HEK293 (cell line): ENCODE measurements around the gene CIDEB.

Experiments used
- CTCF ChIA-PET: fragments of 350-600 bp; formaldehyde crosslinking; extraction: SDS; loops from one replicate; lab custom pipeline; 2021; ENCODE audit warnings: antibody characterized with exemption; lab: Yijun Ruan, JAX
- POLR2A ChIA-PET: fragments of 300-600 bp; formaldehyde crosslinking; extraction: SDS; loops from one replicate; lab custom pipeline; 2020; ENCODE audit warnings: antibody characterized with exemption, inconsistent platforms; lab: Yijun Ruan, JAX
- H3K27ac ChIP-seq: fragments of 200-500 bp; sonication (Bioruptor generic); 2 replicates; pipeline ENCODE4 v1.5.1; 2014; ENCODE audit warnings: low read depth, low read length, control low read depth, inconsistent platforms; ENCODE audit errors: extremely low read depth
- H3K36me3 ChIP-seq, 2 experiments: fragments of 200-500 bp in 1 of 2; sonication (Bioruptor generic) in 1 of 2; 1 replicate in 1 of 2; 2 replicates in 1 of 2; pipeline ENCODE4 v1.5.1; 2014 to 2017; ENCODE audit warnings: inconsistent platforms in 2 of 2, low read length in 2 of 2; ENCODE audit not compliant: control insufficient read depth in 2 of 2, insufficient read depth in 1 of 2
- H3K4me1 ChIP-seq: fragments of 200-500 bp; sonication (Bioruptor generic); 2 replicates; pipeline ENCODE4 v1.5.1; 2014; ENCODE audit warnings: mild to moderate bottlenecking, low read length, inconsistent platforms; ENCODE audit not compliant: control insufficient read depth, insufficient read depth
- H3K4me3 ChIP-seq: 2 replicates; pipeline ENCODE4 v1.5.1; 2011; ENCODE audit warnings: low read depth, mild to moderate bottlenecking, control low read depth, low read length, moderate library complexity
- H3K9me3 ChIP-seq: fragments of 200-500 bp; sonication (Bioruptor generic); 2 replicates; pipeline ENCODE4 v1.5.1; 2014; ENCODE audit warnings: low read depth, low read length, inconsistent platforms; ENCODE audit not compliant: control insufficient read depth, insufficient read depth
- GLI4 ChIP-seq: fragments of 450-650 bp; formaldehyde crosslinking; IDR thresholded peaks from 2 replicates; pipeline ENCODE4 v1.5.1; 2016; ENCODE audit warnings: missing biosample characterization, missing genetic modification characterization
- HOXA7 ChIP-seq: sonication (generic); formaldehyde crosslinking; IDR thresholded peaks from 2 replicates; pipeline ENCODE4 v1.8.1; 2022; ENCODE audit warnings: missing genetic modification reagents, borderline replicate concordance
- KLF10 ChIP-seq: fragments of 450-650 bp; IDR thresholded peaks from 2 replicates; pipeline ENCODE4 v1.5.1; 2018; ENCODE audit warnings: missing biosample characterization, mild to moderate bottlenecking, missing genetic modification characterization
- MZF1 ChIP-seq: fragments of 450-650 bp; formaldehyde crosslinking; IDR thresholded peaks from 2 replicates; pipeline ENCODE4 v1.5.1; 2017; ENCODE audit warnings: missing biosample characterization, missing genetic modification characterization, borderline replicate concordance
- RBAK ChIP-seq: fragments of 450-650 bp; formaldehyde crosslinking; IDR thresholded peaks from 2 replicates; pipeline ENCODE4 v1.5.1; 2016; ENCODE audit warnings: missing biosample characterization, missing genetic modification characterization
- ZBTB7A ChIP-seq: fragments of 450-650 bp; formaldehyde crosslinking; IDR thresholded peaks from 2 replicates; pipeline ENCODE4 v1.5.1; 2016; ENCODE audit warnings: low read depth, missing biosample characterization, missing genetic modification characterization
- ZNF121 ChIP-seq: fragments of 450-650 bp; formaldehyde crosslinking; IDR thresholded peaks from 2 replicates; pipeline ENCODE4 v1.5.1; 2016; ENCODE audit warnings: missing biosample characterization, missing genetic modification characterization
- ZNF132 ChIP-seq: fragments of 450-650 bp; formaldehyde crosslinking; IDR thresholded peaks from 2 replicates; pipeline ENCODE4 v1.5.1; 2017; ENCODE audit warnings: missing biosample characterization, missing genetic modification characterization, borderline replicate concordance
- ZNF2 ChIP-seq: fragments of 450-650 bp; formaldehyde crosslinking; IDR thresholded peaks from 2 replicates; pipeline ENCODE4 v1.5.1; 2016; ENCODE audit warnings: missing biosample characterization, missing genetic modification characterization
- ZNF341 ChIP-seq: fragments of 450-650 bp; formaldehyde crosslinking; IDR thresholded peaks from 2 replicates; pipeline ENCODE4; 2016; ENCODE audit warnings: low read depth, missing biosample characterization, missing genetic modification characterization
- ZNF404 ChIP-seq: fragments of 450-650 bp; formaldehyde crosslinking; IDR thresholded peaks from 2 replicates; pipeline ENCODE4 v1.5.1; 2017; ENCODE audit warnings: missing biosample characterization, missing genetic modification characterization
- ZNF48 ChIP-seq: fragments of 450-650 bp; formaldehyde crosslinking; IDR thresholded peaks from 2 replicates; pipeline ENCODE4 v1.5.1; 2016; ENCODE audit warnings: missing biosample characterization, missing genetic modification characterization
- ZNF624 ChIP-seq: fragments of 450-650 bp; formaldehyde crosslinking; IDR thresholded peaks from 2 replicates; pipeline ENCODE4 v1.5.1; 2017; ENCODE audit warnings: missing biosample characterization, missing genetic modification characterization
- ZNF626 ChIP-seq: fragments of 450-650 bp; sonication (Bioruptor Pico); formaldehyde crosslinking; IDR thresholded peaks from 2 replicates; pipeline ENCODE4 v1.5.1; 2018; ENCODE audit warnings: missing biosample characterization, missing genetic modification characterization, inconsistent platforms
- TF ChIP-seq, protein P1 (sequence below): fragments of 450-650 bp; formaldehyde crosslinking; IDR thresholded peaks from 2 replicates; pipeline ENCODE4 v1.5.1; 2017; ENCODE audit warnings: missing biosample characterization, missing genetic modification characterization
- TF ChIP-seq, protein P2 (sequence below): fragments of 450-650 bp; IDR thresholded peaks from 2 replicates; pipeline ENCODE4 v1.5.1; 2018; ENCODE audit warnings: missing biosample characterization, mild to moderate bottlenecking, missing genetic modification characterization
- TF ChIP-seq, protein P3 (sequence below): fragments of 450-650 bp; formaldehyde crosslinking; IDR thresholded peaks from 2 replicates; pipeline ENCODE4 v1.5.1; 2016; ENCODE audit warnings: missing biosample characterization, missing genetic modification characterization
- TF ChIP-seq, protein P4 (sequence below): fragments of 450-650 bp; formaldehyde crosslinking; IDR thresholded peaks from 2 replicates; pipeline ENCODE4 v1.5.1; 2017; ENCODE audit warnings: missing biosample characterization, missing genetic modification characterization

The CIDEB gene

DNA sequence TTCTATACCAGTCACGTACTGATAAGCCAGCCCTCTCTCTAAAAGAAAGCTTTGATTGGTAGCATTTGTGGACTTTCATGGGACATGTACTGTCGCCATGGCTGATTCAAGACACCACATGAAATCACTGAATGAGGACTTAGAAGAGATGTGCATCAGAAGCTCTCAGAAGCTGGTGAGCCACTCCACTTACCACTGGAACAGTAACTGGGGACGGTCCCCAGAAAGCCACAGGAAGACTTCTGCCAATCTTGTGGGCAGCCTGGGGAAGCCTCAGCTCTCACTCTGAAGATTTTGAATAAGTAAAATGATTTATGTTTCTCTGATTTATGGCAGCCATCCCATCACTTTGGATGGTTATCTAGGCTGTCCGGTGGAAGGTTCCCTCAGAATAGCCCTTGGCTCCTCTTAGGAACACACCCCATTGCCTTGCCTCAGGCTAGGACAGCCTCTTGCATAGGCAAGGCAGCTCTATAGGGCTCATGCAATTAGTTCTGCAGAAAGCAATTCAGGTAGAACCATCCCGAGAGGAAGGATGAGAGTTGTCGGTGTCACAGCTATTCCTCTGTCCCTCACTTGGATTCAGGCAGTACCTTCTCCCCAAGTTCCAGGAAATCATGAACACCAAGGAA lies 18.0 kb downstream of the CIDEB start (continued):
- TF ChIP-seq, protein P1, sequence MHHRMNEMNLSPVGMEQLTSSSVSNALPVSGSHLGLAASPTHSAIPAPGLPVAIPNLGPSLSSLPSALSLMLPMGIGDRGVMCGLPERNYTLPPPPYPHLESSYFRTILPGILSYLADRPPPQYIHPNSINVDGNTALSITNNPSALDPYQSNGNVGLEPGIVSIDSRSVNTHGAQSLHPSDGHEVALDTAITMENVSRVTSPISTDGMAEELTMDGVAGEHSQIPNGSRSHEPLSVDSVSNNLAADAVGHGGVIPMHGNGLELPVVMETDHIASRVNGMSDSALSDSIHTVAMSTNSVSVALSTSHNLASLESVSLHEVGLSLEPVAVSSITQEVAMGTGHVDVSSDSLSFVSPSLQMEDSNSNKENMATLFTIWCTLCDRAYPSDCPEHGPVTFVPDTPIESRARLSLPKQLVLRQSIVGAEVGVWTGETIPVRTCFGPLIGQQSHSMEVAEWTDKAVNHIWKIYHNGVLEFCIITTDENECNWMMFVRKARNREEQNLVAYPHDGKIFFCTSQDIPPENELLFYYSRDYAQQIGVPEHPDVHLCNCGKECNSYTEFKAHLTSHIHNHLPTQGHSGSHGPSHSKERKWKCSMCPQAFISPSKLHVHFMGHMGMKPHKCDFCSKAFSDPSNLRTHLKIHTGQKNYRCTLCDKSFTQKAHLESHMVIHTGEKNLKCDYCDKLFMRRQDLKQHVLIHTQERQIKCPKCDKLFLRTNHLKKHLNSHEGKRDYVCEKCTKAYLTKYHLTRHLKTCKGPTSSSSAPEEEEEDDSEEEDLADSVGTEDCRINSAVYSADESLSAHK (tag by site-specific recombination): no peak
- no peak for TF ChIP-seq HOXA7 (CRISPR knock-in tag)
- TF ChIP-seq KLF10 (tag by site-specific recombination): no peak

DNA sequence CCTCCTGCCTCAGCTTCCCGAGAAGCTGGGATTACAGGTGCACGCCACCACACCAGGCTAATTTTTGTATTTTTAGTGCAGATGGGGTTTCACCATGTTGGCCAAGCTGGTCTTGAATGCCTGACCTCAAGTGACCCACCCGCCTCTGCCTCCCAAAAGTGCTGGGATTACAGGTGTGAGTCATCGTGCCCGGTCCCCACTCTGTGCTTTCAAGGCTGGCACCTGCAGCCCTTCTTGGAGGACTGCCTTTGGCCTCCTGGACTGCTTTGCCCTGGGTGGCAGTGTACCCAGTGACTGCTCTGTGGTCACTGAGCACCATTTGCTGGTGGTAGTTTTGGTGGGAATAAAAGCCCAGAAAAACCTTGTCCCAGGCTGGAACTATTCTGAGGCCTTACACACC lies 20.8 kb downstream of the CIDEB start:
- Histone ChIP-seq H3K27ac (no peak overlapping the region), H3K9me3 (no peaks in the 10 kb centered on the region), H3K4me3 (no peak overlapping the region), H3K36me3 (peaks cover 0 to 28% of the 10 kb centered on the region in 2 experiments; a peak in 1 of 3 replicates), H3K4me1 (no peaks in the 10 kb centered on the region)
- POLR2A ChIA-PET: no interaction called here
- TF ChIP-seq ZNF121 (no peak), ZNF341 (no peak), ZNF2 (tag by site-specific recombination) (no peak), ZNF624 (tag by site-specific recombination) (no peak), GLI4 (tag by site-specific recombination) (no peak)
- TF ChIP-seq, protein P2, sequence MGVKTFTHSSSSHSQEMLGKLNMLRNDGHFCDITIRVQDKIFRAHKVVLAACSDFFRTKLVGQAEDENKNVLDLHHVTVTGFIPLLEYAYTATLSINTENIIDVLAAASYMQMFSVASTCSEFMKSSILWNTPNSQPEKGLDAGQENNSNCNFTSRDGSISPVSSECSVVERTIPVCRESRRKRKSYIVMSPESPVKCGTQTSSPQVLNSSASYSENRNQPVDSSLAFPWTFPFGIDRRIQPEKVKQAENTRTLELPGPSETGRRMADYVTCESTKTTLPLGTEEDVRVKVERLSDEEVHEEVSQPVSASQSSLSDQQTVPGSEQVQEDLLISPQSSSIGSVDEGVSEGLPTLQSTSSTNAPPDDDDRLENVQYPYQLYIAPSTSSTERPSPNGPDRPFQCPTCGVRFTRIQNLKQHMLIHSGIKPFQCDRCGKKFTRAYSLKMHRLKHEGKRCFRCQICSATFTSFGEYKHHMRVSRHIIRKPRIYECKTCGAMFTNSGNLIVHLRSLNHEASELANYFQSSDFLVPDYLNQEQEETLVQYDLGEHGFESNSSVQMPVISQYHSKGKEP (tag by site-specific recombination): no peak
- TF ChIP-seq, protein P3, sequence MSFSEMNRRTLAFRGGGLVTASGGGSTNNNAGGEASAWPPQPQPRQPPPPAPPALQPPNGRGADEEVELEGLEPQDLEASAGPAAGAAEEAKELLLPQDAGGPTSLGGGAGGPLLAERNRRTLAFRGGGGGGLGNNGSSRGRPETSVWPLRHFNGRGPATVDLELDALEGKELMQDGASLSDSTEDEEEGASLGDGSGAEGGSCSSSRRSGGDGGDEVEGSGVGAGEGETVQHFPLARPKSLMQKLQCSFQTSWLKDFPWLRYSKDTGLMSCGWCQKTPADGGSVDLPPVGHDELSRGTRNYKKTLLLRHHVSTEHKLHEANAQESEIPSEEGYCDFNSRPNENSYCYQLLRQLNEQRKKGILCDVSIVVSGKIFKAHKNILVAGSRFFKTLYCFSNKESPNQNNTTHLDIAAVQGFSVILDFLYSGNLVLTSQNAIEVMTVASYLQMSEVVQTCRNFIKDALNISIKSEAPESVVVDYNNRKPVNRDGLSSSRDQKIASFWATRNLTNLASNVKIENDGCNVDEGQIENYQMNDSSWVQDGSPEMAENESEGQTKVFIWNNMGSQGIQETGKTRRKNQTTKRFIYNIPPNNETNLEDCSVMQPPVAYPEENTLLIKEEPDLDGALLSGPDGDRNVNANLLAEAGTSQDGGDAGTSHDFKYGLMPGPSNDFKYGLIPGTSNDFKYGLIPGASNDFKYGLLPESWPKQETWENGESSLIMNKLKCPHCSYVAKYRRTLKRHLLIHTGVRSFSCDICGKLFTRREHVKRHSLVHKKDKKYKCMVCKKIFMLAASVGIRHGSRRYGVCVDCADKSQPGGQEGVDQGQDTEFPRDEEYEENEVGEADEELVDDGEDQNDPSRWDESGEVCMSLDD (tag by site-specific recombination): no peak
- TF ChIP-seq, protein P4, sequence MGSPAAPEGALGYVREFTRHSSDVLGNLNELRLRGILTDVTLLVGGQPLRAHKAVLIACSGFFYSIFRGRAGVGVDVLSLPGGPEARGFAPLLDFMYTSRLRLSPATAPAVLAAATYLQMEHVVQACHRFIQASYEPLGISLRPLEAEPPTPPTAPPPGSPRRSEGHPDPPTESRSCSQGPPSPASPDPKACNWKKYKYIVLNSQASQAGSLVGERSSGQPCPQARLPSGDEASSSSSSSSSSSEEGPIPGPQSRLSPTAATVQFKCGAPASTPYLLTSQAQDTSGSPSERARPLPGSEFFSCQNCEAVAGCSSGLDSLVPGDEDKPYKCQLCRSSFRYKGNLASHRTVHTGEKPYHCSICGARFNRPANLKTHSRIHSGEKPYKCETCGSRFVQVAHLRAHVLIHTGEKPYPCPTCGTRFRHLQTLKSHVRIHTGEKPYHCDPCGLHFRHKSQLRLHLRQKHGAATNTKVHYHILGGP (tag by site-specific recombination): no peak
- CTCF ChIA-PET: interaction anchor here (1.0 to 1.2 kb wide), 2 partner anchors 10 to 44 kb away, joined by 4 read pairs; no protein-coding TSS in a partner anchor

DNA sequence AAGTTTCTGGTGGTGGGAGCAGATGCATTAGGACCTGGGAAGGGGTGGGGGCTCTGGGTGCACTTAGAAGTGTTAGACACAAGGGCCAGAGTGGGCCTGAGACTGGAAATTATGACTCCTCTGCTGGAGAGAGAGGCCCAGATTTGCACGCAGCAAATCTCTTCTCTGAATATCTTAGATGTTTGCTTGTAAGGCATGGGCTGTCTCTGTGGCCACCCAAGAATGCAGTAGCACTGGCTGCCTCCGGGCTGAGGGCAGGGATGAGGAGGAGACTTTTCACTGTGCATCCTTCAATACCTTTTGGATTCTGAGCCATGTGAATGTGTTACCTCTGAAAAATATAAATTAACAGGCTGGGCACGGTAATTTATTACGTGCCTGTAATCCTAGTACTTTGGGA lies 22.4 kb downstream of the CIDEB start:
- Histone ChIP-seq H3K4me3 (no peak overlapping the region), H3K9me3 (no peaks in the 10 kb centered on the region), H3K27ac (no peak overlapping the region), H3K4me1 (no peaks in the 10 kb centered on the region), H3K36me3 (peaks cover 0 to 12% of the 10 kb centered on the region in 2 experiments; a peak in 1 of 3 replicates)
- CTCF ChIA-PET: interaction anchor here (0.8 kb wide), 1 partner anchor 43 kb away, joined by 4 read pairs; the partner anchor contains the start of gene TINF2
- POLR2A ChIA-PET: no interaction called here
- no peak for TF ChIP-seq ZBTB7A (tag by site-specific recombination)
- TF ChIP-seq MZF1 (tag by site-specific recombination): no peak
- TF ChIP-seq ZNF404 (tag by site-specific recombination): no peak
- no peak for TF ChIP-seq RBAK (tag by site-specific recombination)
- no peak for TF ChIP-seq ZNF48 (tag by site-specific recombination)
- no peak for TF ChIP-seq ZNF626 (tag by site-specific recombination)
- TF ChIP-seq ZNF132 (tag by site-specific recombination): no peak
